ENCODE data around the gene MORF4L1.

The MORF4L1 gene

GRCh38 chr15:78938658-78939488, 66.2 kb downstream of the MORF4L1 start:
- DNase-seq (ENCODE audit: extremely low spot score, insufficient read length, low read depth) (peak; percentile 46), FAIRE-seq (peak; percentile 89)

GRCh38 chr15:78942741-78943140, 70.1 kb downstream of the MORF4L1 start:
- FAIRE-seq (no peak), DNase-seq (ENCODE audit: extremely low spot score, insufficient read length, low read depth) (no peak)

GRCh38 chr15:78943692-78944091, 71.0 kb downstream of the MORF4L1 start:
- FAIRE-seq (no peak), DNase-seq (ENCODE audit: extremely low spot score, insufficient read length, low read depth) (no peak)

- no peak for DNase-seq (ENCODE audit: extremely low spot score, insufficient read length, low read depth)
- FAIRE-seq: peak; percentile 57
These were observed 71.5 kb downstream of the MORF4L1 start for GRCh38 chr15:78944202-78944625.

- FAIRE-seq: peak; percentile 74
These were observed 72.1 kb downstream of the MORF4L1 start, which contains the start of gene CTSH for GRCh38 chr15:78944669-78945407. Gene CTSH (minus strand): TSS chr15:78945046. CDS start chr15:78944981, 65 bp downstream.

GRCh38 chr15:78946493-78946892, 73.8 kb downstream of the MORF4L1 start:
- FAIRE-seq: no peak
- DNase-seq (ENCODE audit: extremely low spot score, insufficient read length, low read depth): no peak

More at GRCh38 chr15:78944669-78945407, 72.1 kb downstream of the MORF4L1 start, which contains the start of gene CTSH:
- peak; percentile 77 for DNase-seq (ENCODE audit: extremely low spot score, insufficient read length, low read depth)

GRCh38 chr15:78947506-78947905, 74.8 kb downstream of the MORF4L1 start:
- no peak for FAIRE-seq
- DNase-seq (ENCODE audit: extremely low spot score, insufficient read length, low read depth): no peak
